Subcutaneous adipose tissue (tissue), 4 donors: ENCODE data around the gene FBXL14. TPM values are rescaled to one million over a fixed set of nuclear protein-coding genes. Genes with fewer than 3 reads are reported as not detected.

ENCODE experiments used
- total RNA-seq, 4 donors: library from RNA; depleted of rRNA; stranded (reverse); fragments of >200 nt; gene quantifications; one replicate each; pipeline ENCODE4 v1.1.0, GENCODE V29; 2016
- TF ChIP-seq, protein P1 (sequence below): fragments of 450-650 bp; IDR thresholded peaks from one replicate; pipeline ENCODE4 v1.5.1; 2016; ENCODE audit warnings: low read depth, mild to moderate bottlenecking, control low read depth, antibody characterized with exemption, moderate library complexity

FBXL14 gene
- total RNA-seq, 4 donors from 2014 or later: 4.6 to 10.2 (median 8.0) TPM

- TF ChIP-seq, protein P1, sequence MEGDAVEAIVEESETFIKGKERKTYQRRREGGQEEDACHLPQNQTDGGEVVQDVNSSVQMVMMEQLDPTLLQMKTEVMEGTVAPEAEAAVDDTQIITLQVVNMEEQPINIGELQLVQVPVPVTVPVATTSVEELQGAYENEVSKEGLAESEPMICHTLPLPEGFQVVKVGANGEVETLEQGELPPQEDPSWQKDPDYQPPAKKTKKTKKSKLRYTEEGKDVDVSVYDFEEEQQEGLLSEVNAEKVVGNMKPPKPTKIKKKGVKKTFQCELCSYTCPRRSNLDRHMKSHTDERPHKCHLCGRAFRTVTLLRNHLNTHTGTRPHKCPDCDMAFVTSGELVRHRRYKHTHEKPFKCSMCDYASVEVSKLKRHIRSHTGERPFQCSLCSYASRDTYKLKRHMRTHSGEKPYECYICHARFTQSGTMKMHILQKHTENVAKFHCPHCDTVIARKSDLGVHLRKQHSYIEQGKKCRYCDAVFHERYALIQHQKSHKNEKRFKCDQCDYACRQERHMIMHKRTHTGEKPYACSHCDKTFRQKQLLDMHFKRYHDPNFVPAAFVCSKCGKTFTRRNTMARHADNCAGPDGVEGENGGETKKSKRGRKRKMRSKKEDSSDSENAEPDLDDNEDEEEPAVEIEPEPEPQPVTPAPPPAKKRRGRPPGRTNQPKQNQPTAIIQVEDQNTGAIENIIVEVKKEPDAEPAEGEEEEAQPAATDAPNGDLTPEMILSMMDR: no peak
These were observed 41.1 kb upstream of the FBXL14 start for GRCh38 chr12:1635301-1636095.

- TF ChIP-seq, protein P1: no peak
These were observed 40.3 kb upstream of the FBXL14 start for GRCh38 chr12:1634590-1635191.

DNA sequence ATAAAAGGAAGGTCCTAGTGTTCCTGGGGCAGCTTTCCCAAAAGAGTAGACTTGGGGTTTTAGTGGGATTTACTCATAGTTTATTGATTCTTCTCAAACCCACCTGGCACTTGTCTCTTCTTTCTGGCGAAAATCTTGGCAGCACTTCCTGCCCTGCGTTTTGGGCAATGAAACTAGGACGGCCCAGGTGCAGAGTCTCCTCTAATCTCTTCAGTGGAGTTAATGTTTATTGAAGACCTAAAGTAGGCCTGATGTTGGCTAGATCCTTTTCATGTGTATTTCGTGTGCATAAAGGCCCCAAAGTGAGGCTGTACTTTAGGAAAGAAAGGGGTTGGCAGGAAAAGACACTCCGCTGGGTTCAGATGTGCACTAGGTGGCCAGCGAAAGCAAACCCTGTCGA, 39.8 kb upstream of the FBXL14 start:
- TF ChIP-seq, protein P1: no peak

DNA sequence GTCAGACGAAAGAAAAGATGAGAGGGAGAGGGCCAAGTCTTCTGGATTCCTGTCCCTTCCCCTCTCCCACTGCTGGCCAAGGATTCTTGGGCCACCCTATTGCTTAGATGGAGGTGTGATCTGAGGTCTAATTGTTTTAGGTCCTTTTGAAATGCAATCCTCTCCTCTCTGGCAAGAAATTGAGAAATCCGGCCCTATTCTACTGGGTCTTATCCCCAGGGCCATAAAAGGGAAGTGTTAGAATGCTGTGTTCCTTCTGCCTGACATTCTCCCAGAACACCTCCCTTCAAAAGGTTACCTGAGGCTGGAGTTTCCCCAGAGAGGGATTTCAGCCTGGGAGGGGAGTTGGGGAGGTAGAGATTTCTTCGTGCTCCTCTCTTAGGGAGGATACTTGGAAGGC, 39.1 kb upstream of the FBXL14 start:
- TF ChIP-seq, protein P1: no peak

DNA sequence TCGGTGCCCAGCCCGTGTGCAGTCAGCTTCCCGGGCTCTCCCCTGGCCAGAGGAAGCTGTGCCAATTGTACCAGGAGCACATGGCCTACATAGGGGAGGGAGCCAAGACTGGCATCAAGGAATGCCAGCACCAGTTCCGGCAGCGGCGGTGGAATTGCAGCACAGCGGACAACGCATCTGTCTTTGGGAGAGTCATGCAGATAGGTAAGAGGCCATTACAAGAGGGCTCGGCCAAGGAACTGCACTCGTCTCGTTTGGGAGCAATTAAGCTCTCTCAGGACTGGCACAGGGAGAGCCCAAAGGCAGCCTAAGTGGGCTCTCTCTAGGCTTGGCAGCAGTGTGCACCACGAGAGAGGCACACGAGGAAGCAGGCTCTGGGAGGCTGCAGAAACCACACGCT, 38.3 kb upstream of the FBXL14 start:
- TF ChIP-seq, protein P1: no peak

DNA sequence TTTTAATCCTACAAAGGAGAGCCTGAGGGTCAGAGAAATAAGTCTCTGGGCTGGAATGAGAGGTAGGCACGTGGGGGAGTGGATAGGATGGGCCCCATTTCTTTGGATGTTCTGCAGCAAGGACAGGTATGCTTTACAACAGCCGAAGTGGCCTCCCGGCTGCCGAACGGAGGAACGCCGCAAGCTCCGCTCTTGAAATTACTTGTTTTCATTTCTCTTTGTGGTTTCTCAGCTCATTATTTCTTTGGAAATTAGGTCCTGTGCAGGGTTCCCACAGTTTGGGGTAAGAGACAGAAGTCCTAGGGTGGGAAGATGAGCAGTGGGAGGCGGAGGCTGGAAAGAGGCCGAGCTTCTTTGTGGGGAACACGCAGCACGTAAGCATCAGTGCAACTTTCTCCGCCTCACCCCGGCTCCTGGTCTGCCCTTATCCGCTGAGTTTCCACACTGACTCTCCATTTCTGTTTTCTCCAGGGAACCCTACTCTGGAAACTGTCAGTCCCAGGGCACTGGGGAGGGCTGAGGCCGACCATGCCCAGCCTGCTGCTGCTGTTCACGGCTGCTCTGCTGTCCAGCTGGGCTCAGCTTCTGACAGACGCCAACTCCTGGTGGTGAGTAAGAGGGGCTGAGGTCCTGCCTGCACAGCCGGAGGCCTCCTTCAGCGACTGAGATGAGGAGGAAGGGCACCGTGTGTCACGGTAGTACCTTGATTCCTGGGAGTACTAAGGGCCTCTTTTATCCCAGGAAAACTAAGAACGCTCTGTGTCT, 36.6 kb upstream of the FBXL14 start:
- TF ChIP-seq, protein P1: no peak
